ENCODE measurements around the gene DDA1. TPM values are rescaled to one million over a fixed set of nuclear protein-coding genes. Genes with fewer than 3 reads are reported as not detected.

The DDA1 gene
- total and polyA plus RNA-seq, 2 experiments from 2014 or later = 43.1 to 60.0 TPM

- no peaks in the 10 kb centered on the region for H3K79me2 ChIP-seq
- H3K36me3 ChIP-seq (replicated peaks; ENCODE audit: insufficient read depth, low read depth) = no peaks in the 10 kb centered on the region
- TF ChIP-seq EZH2phosphoT487 (IDR thresholded peaks at IDR 0.05; ENCODE audit: low read depth, severe bottlenecking, unreplicated experiment) = no peak
- TF ChIP-seq CTCF (IDR thresholded peaks at IDR 0.05; ENCODE audit: poor library complexity) = no peak
- no peak for TF ChIP-seq EZH2 (IDR thresholded peaks at IDR 0.05; ENCODE audit: borderline replicate concordance)
- no peaks in the 10 kb centered on the region for H3K27me3 ChIP-seq
- H3K27ac ChIP-seq = no peak overlapping the region
- 95% methylated on average over 17 of the region's 17 CpGs for WGBS (ENCODE audit: low lambda C conversion rate, missing lambda C conversion rate)
- no peak overlapping the region for H3K4me2 ChIP-seq
- no peaks in the 10 kb centered on the region for H3K9me3 ChIP-seq (ENCODE audit: low read depth)
- DNase-seq (ENCODE audit: low spot score) = no peak
- H3K4me3 ChIP-seq = no peak overlapping the region
- H4K20me1 ChIP-seq (ENCODE audit: insufficient read depth, poor library complexity, severe bottlenecking) = no peaks in the 10 kb centered on the region
- no peak overlapping the region for H2AFZ ChIP-seq
- no peaks in the 10 kb centered on the region for H3K9me2 ChIP-seq (replicated peaks; ENCODE audit: insufficient read depth)
- H3K4me1 ChIP-seq (ENCODE audit: insufficient read depth) = peaks cover 12% of the 10 kb centered on the region
Observed at GRCh38 chr19:17325881-17326594, 16.7 kb downstream of the DDA1 start.

- no peak overlapping the region for H3K4me2 ChIP-seq
Observed at GRCh38 chr19:17326595-17326966, 17.2 kb downstream of the DDA1 start.

GRCh38 chr19:17327068-17327653 lies 17.8 kb downstream of the DDA1 start:
- no peak overlapping the region for H3K27ac ChIP-seq
- no peaks in the 10 kb centered on the region for H3K9me3 ChIP-seq (ENCODE audit: low read depth)
- WGBS (ENCODE audit: low lambda C conversion rate, missing lambda C conversion rate) = 86% methylated on average over 23 of the region's 27 CpGs
- no peaks in the 10 kb centered on the region for H3K79me2 ChIP-seq
- H2AFZ ChIP-seq = no peak overlapping the region
- H3K4me3 ChIP-seq = no peak overlapping the region
- H3K36me3 ChIP-seq (replicated peaks; ENCODE audit: insufficient read depth, low read depth) = no peaks in the 10 kb centered on the region
- TF ChIP-seq EZH2phosphoT487 (IDR thresholded peaks at IDR 0.05; ENCODE audit: low read depth, severe bottlenecking, unreplicated experiment) (no peak), CTCF (IDR thresholded peaks at IDR 0.05; ENCODE audit: poor library complexity) (no peak), EZH2 (IDR thresholded peaks at IDR 0.05; ENCODE audit: borderline replicate concordance) (no peak)
- DNase-seq (ENCODE audit: low spot score) = no peak
- H4K20me1 ChIP-seq (ENCODE audit: insufficient read depth, poor library complexity, severe bottlenecking) = no peaks in the 10 kb centered on the region
- peak overlapping the region; percentile 94 for H3K4me2 ChIP-seq
- peaks cover 12% of the 10 kb centered on the region for H3K4me1 ChIP-seq (ENCODE audit: insufficient read depth)
- no peaks in the 10 kb centered on the region for H3K9me2 ChIP-seq (replicated peaks; ENCODE audit: insufficient read depth)
- H3K27me3 ChIP-seq = no peaks in the 10 kb centered on the region

More at GRCh38 chr19:17326595-17326966, 17.2 kb downstream of the DDA1 start:
- DNase-seq (ENCODE audit: low spot score) = no peak
- H2AFZ ChIP-seq = no peak overlapping the region
- no peak overlapping the region for H3K4me3 ChIP-seq
- no peaks in the 10 kb centered on the region for H3K9me2 ChIP-seq (replicated peaks; ENCODE audit: insufficient read depth)
- no peaks in the 10 kb centered on the region for H3K79me2 ChIP-seq
- WGBS (ENCODE audit: low lambda C conversion rate, missing lambda C conversion rate) = 93% methylated on average over 11 of the region's 11 CpGs
- H3K27me3 ChIP-seq = no peaks in the 10 kb centered on the region
- H4K20me1 ChIP-seq (ENCODE audit: insufficient read depth, poor library complexity, severe bottlenecking) = no peaks in the 10 kb centered on the region
- no peaks in the 10 kb centered on the region for H3K9me3 ChIP-seq (ENCODE audit: low read depth)
- H3K27ac ChIP-seq = no peak overlapping the region
- no peaks in the 10 kb centered on the region for H3K36me3 ChIP-seq (replicated peaks; ENCODE audit: insufficient read depth, low read depth)
- TF ChIP-seq CTCF (IDR thresholded peaks at IDR 0.05; ENCODE audit: poor library complexity) = no peak
- TF ChIP-seq EZH2 (IDR thresholded peaks at IDR 0.05; ENCODE audit: borderline replicate concordance) = no peak
- TF ChIP-seq EZH2phosphoT487 (IDR thresholded peaks at IDR 0.05; ENCODE audit: low read depth, severe bottlenecking, unreplicated experiment) = no peak
- H3K4me1 ChIP-seq (ENCODE audit: insufficient read depth) = peaks cover 12% of the 10 kb centered on the region

All from hepatocyte (in vitro differentiated cells).